HG03575 (cell line): ENCODE data around the gene CPA1.

Experiments
- ATAC-seq: cut with Tn5 transposase; IDR thresholded peaks from one replicate; pipeline ENCODE4 v1.9.1; 2021; ENCODE audit not compliant: unreplicated experiment, insufficient number of reproducible peaks, low FRiP score; ENCODE audit errors: extremely low read depth

Gene CPA1

GRCh38 chr7:130352194-130353074 lies 27.9 kb upstream of the CPA1 start:
- ATAC-seq, result no peak

GRCh38 chr7:130353196-130353595 lies 27.1 kb upstream of the CPA1 start:
- no peak for ATAC-seq

GRCh38 chr7:130356121-130356875 lies 24.0 kb upstream of the CPA1 start:
- no peak for ATAC-seq

- no peak for ATAC-seq
Observed at GRCh38 chr7:130356876-130357611, 23.2 kb upstream of the CPA1 start.

- ATAC-seq, result no peak
Observed at GRCh38 chr7:130358471-130358870, 21.8 kb upstream of the CPA1 start.

- no peak for ATAC-seq
Observed at GRCh38 chr7:130359276-130359857, 20.9 kb upstream of the CPA1 start.

GRCh38 chr7:130360518-130360917 lies 19.8 kb upstream of the CPA1 start:
- ATAC-seq, result no peak

GRCh38 chr7:130361681-130362080 lies 18.6 kb upstream of the CPA1 start:
- ATAC-seq, result no peak

GRCh38 chr7:130362251-130362816 lies 18.0 kb upstream of the CPA1 start:
- no peak for ATAC-seq

GRCh38 chr7:130363026-130363847 lies 17.1 kb upstream of the CPA1 start:
- no peak for ATAC-seq

- ATAC-seq, result no peak
Observed at GRCh38 chr7:130364451-130364850, 15.8 kb upstream of the CPA1 start.

GRCh38 chr7:130365088-130365487 lies 15.2 kb upstream of the CPA1 start:
- ATAC-seq, result no peak

GRCh38 chr7:130365511-130366441 lies 14.5 kb upstream of the CPA1 start:
- ATAC-seq, result no peak

GRCh38 chr7:130366564-130366963 lies 13.7 kb upstream of the CPA1 start:
- ATAC-seq, result no peak

- no peak for ATAC-seq
Observed at GRCh38 chr7:130367088-130367755, 13.1 kb upstream of the CPA1 start.

- no peak for ATAC-seq
Observed at GRCh38 chr7:130367836-130368746, 12.2 kb upstream of the CPA1 start.
